Naive B cell (primary cell): ENCODE measurements around the gene ARHGEF10L. TPM values are rescaled to one million over a fixed set of nuclear protein-coding genes. Genes with fewer than 3 reads are reported as not detected.

Source experiments
- ATAC-seq, 2 donors: fragments of 150-1000 bp; cut with Tn5 transposase; 2 replicates each; pipeline ENCODE4 v1.10.0; 2021; ENCODE audit warnings: low read depth in 2 of 2, mild to moderate bottlenecking in 2 of 2, moderate library complexity in 2 of 2
- DNase-seq: peaks from one replicate; pipeline ENCODE4 v3.0.0; 2022
- H3K27ac Mint-ChIP-seq, 6 donors: one replicate each; pipeline ENCODE4 v1.8.0; 2020 to 2022; ENCODE audit warnings: mild to moderate bottlenecking in 6 of 6, mixed read lengths in 6 of 6, moderate library complexity in 5 of 6, inconsistent platforms in 2 of 6
- H3K27me3 Mint-ChIP-seq, 3 donors: one replicate each; pipeline ENCODE4 v1.8.0; 2021 to 2022; ENCODE audit warnings: mixed read lengths in 3 of 3, mild to moderate bottlenecking in 1 of 3
- H3K36me3 Mint-ChIP-seq, 2 donors: one replicate each; pipeline ENCODE4 v1.8.0; 2020 to 2022; ENCODE audit warnings: mixed read lengths in 2 of 2, inconsistent platforms in 1 of 2, mild to moderate bottlenecking in 1 of 2
- H3K4me1 Mint-ChIP-seq, 3 donors: one replicate each; pipeline ENCODE4 v1.8.0; 2020 to 2022; ENCODE audit warnings: mixed read lengths in 3 of 3, inconsistent platforms in 1 of 3, mild to moderate bottlenecking in 1 of 3, moderate library complexity in 1 of 3
- H3K4me3 Mint-ChIP-seq, 8 donors: one replicate each; pipeline ENCODE4 v1.8.0; 2020 to 2022; ENCODE audit warnings: mild to moderate bottlenecking in 8 of 8, mixed read lengths in 8 of 8, moderate library complexity in 8 of 8, inconsistent platforms in 2 of 8
- H3K9me3 Mint-ChIP-seq, 7 donors: one replicate each; pipeline ENCODE4 v1.8.0; 2020 to 2022; ENCODE audit warnings: mixed read lengths in 7 of 7, mild to moderate bottlenecking in 5 of 7, inconsistent platforms in 2 of 7, moderate library complexity in 1 of 7
- polyA plus RNA-seq, 6 donors: library from polyadenylated mRNA; unstranded; fragments of 300-500 nt; fragmentation: Illumina TruSeq; gene quantifications; one replicate each; pipeline ENCODE4 v1.2.3, GENCODE V29; 2021; ENCODE audit warnings: low read depth in 6 of 6

Gene ARHGEF10L
- polyA plus RNA-seq, 6 donors from 2014 or later = 0.13 to 0.29 (median 0.28) TPM; not detected in 3

DNA sequence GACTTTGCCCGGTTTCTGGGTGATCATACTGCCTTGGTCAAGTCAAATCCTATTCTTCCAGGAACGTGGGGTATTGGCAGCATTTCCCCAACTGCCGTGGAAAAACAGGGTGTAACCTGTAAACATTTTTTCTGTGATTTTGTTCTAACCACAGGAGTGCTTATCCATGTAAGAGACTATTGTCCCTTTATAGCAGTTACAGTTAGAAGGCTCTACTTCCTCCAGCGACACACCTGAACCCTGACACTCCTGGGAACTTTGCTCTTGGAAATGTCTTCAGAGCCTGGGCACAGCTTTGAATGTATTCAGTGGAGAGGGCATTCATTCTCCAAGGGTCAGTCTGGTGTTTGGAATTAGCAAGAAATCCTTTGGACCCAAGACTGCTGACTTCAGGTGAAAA is 26.4 kb upstream of the ARHGEF10L start:
- ATAC-seq (no peak), DNase-seq (no peak)
- Mint-ChIP-seq H3K9me3 (no peaks in the 10 kb centered on the region), H3K27ac (no peak overlapping the region), H3K4me3 (no peak overlapping the region), H3K4me1 (no peaks in the 10 kb centered on the region), H3K27me3 (peaks cover 26 to 29% (median 27%) of the 10 kb centered on the region in 3 donors), H3K36me3 (no peaks in the 10 kb centered on the region)

DNA sequence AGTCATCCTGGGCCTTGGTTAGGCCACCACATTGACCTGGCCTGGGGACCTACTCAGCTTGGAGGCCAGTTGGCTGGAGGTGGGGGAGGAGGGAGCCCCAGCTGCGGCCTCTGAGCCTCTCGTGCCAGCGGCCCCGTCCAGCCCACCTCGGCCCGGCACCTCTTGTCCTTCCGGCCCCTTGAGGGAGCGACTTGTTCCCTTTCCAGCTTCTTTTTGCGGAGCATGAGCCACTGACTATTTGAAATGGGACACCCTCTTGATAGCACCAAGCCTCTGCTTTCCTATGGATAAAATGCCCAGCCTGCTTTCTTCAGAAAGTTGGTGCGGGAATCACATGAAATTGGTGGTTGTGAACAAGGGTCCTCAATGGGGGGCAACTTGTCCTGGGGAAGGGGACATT is 24.7 kb upstream of the ARHGEF10L start:
- Mint-ChIP-seq H3K27ac (peak overlapping the region in 1 of 6 donors; percentile 58), H3K9me3 (no peaks in the 10 kb centered on the region), H3K4me1 (no peaks in the 10 kb centered on the region), H3K27me3 (peaks cover 27 to 29% (median 29%) of the 10 kb centered on the region in 3 donors), H3K4me3 (no peak overlapping the region), H3K36me3 (no peaks in the 10 kb centered on the region)
- ATAC-seq = no peak
- no peak for DNase-seq

DNA sequence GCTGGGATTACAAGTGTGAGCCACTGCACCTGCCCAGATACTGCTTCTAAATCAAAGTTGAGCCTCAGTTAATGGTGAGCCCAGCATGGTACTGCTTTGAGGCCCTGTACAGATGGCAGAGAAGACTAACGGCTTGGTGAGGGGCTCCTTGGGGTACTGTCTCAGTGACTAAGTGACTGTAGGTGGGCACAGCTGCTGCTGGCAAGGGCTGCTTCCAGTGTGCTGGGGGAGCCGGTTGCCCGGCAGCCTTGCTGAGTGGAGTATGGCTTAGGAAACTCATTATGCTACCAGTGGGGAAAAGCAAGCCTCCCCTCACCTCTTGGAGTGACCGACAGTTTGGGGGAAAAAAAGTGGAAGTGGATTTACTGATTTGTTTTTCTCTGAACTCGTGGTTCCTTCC is 23.6 kb upstream of the ARHGEF10L start:
- H3K9me3 Mint-ChIP-seq = no peaks in the 10 kb centered on the region

DNA sequence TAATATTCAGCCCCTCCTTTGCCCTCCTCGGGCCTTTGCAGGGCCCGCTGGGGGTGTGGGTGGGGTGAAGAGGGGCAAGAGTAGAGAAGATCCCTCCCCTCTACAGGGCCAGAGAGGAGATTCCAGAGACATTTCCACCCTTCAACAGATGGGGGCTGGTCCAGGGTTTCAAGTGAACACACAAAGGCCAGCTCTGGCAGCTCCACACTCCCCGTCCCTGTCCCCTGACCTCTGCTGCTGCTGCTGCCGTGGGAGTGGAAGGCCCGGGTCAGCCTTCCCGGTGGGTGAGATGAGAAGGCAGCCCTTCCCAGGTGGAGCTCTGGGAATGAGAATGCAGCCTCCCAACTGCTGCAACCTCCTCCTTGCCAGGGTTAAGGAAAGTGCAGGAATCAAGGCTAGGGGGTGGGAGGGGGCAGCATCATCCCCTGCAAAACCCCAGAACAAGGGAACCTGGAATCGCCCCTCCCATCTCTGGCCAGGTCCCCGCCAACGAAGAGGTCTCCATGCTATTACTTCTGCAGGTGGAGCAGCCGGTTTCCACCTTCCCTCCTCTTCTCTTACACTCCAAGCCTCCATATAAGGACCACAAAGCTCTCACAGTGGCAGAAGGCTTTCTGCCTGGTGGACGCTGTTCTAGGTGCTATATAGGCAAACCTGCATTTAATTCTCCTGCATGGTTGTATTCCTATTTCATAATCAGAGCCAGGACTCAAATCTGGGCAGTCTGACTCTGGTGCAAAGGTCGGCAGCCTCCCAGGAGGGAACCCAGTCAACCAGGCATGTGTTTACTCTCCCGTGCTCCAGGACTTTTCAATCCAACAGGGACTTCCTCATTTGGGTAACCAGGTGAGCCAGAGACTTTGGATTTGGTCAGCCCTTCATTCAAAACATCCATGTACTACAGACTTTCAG is 22.9 kb upstream of the ARHGEF10L start:
- H3K9me3 Mint-ChIP-seq = no peaks in the 10 kb centered on the region
- ATAC-seq (no peak), DNase-seq (no peak)
- no peaks in the 10 kb centered on the region for H3K4me1 Mint-ChIP-seq
- no peak overlapping the region for H3K27ac Mint-ChIP-seq
- peaks cover 32 to 38% (median 37%) of the 10 kb centered on the region in 3 donors for H3K27me3 Mint-ChIP-seq
- no peak overlapping the region for H3K4me3 Mint-ChIP-seq
- no peaks in the 10 kb centered on the region for H3K36me3 Mint-ChIP-seq

More for the DNA sequence above, 23.6 kb upstream of the ARHGEF10L start:
- H3K4me3 Mint-ChIP-seq = no peak overlapping the region
- peak overlapping the region in 1 of 6 donors; percentile 61 for H3K27ac Mint-ChIP-seq
- ATAC-seq = no peak
- no peaks in the 10 kb centered on the region for H3K4me1 Mint-ChIP-seq
- no peak for DNase-seq
- H3K36me3 Mint-ChIP-seq = no peaks in the 10 kb centered on the region
- H3K27me3 Mint-ChIP-seq = peaks cover 34 to 36% (median 35%) of the 10 kb centered on the region in 3 donors

DNA sequence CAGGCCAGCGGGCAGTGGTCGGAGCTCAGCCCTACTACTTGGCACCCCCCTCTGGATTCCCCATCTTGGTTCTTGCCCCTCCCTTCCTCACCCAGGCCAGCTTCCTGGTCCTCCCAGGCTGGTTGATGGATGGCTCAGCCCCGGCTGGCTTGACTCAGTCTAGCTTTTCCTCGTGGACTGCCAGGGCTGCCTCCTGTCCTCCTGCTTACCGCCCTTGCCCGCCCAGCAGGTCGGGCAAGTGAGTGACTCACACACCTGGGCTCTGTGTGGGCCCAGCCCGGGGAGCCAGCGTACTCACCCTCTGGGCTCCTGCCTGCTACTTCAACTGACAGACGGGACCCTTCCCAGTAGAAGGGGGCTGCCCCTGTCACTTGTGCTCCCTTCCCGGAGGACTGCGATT is 19.5 kb upstream of the ARHGEF10L start:
- H3K9me3 Mint-ChIP-seq = no peaks in the 10 kb centered on the region
- no peaks in the 10 kb centered on the region for H3K4me1 Mint-ChIP-seq
- no peak for DNase-seq
- H3K36me3 Mint-ChIP-seq = no peaks in the 10 kb centered on the region
- no peak for ATAC-seq
- peaks cover 37 to 64% (median 41%) of the 10 kb centered on the region in 3 donors for H3K27me3 Mint-ChIP-seq
- H3K4me3 Mint-ChIP-seq = no peak overlapping the region
- H3K27ac Mint-ChIP-seq = no peak overlapping the region

DNA sequence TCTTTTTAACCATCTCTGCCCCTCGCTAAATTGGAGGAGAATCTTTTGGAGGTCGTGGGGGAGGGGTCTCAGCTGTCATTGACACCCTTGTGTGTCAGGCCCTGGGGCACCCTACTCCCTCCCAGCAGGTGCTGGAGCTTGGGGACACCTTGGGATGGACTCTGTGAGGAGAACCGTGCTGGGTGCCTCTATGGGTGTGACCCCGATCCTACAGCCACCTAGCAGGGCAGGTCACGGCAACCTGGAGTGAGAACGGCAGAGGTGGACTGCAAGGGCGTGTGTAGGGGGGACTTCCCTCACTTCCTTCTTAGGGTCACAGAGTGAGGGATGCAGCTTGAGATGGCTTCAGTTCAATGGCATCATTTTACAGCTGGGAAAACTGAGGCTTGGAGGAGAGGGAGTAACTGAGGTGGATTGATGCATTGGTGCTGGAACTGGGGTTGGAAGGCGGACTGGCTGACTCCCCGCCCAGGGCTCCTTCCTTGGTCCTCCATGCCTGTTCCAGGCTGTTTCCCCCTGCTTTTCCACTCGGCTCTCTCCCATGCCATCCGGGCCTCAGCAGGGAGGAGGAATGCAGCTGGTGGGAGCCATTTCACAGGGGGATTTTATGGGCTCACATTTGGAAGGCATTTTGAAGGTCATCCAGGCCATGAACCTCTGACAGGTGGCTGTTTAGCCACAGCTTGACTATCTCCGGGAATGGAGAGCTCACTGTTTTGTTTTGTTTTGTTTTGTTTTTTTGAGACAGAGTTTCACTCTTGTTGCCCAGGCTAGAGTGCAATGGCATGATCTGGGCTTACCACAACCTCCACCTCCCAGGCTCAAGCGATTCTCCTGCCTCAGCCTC is 18.8 kb upstream of the ARHGEF10L start:
- no peaks in the 10 kb centered on the region for H3K9me3 Mint-ChIP-seq
- H3K27ac Mint-ChIP-seq = peak overlapping the region in 1 of 6 donors; percentile 5
- no peaks in the 10 kb centered on the region for H3K36me3 Mint-ChIP-seq
- peaks cover 34 to 60% (median 39%) of the 10 kb centered on the region in 3 donors for H3K27me3 Mint-ChIP-seq
- ATAC-seq = no peak
- no peak for DNase-seq
- H3K4me1 Mint-ChIP-seq = no peaks in the 10 kb centered on the region
- peak overlapping the region in 1 of 8 donors; percentile 29 for H3K4me3 Mint-ChIP-seq

DNA sequence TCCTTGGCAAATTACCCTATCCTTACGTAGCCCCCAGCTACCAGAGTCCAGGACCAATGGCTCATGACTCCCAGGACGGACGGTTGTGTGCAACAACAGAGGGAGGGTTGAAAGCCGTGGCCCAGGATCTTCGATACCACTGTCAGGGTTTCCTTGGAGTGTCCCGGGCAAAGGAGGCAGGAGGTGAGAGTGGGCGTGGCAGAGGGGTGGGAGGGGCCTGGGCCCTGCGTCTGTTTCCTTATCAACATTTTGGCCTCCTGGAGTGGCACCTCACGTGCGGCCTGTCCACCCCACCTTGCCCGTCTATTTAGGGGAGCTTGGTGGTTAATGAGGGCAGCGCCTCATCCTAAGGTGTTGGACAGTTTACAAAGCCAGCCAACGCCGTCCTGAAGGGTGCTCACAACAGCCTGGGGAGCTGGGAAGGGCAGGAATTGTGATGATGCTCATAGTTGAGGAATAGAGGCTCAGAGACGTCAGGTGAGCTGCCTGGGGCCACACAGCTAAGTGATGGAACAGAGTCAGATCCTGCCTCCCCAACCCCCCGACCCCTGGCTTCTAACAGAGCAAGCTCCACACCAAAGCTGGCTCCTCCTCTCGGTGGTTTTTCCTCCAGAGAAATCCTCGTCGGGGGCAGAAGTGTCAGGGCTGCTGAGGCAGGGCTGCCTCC is 17.4 kb upstream of the ARHGEF10L start:
- H3K9me3 Mint-ChIP-seq = no peaks in the 10 kb centered on the region
- H3K27ac Mint-ChIP-seq = no peak overlapping the region
- ATAC-seq = no peak
- no peak for DNase-seq
- H3K4me1 Mint-ChIP-seq = no peaks in the 10 kb centered on the region
- peaks cover 25 to 49% (median 32%) of the 10 kb centered on the region in 3 donors for H3K27me3 Mint-ChIP-seq
- peak overlapping the region in 1 of 8 donors; percentile 60 for H3K4me3 Mint-ChIP-seq
- no peaks in the 10 kb centered on the region for H3K36me3 Mint-ChIP-seq

DNA sequence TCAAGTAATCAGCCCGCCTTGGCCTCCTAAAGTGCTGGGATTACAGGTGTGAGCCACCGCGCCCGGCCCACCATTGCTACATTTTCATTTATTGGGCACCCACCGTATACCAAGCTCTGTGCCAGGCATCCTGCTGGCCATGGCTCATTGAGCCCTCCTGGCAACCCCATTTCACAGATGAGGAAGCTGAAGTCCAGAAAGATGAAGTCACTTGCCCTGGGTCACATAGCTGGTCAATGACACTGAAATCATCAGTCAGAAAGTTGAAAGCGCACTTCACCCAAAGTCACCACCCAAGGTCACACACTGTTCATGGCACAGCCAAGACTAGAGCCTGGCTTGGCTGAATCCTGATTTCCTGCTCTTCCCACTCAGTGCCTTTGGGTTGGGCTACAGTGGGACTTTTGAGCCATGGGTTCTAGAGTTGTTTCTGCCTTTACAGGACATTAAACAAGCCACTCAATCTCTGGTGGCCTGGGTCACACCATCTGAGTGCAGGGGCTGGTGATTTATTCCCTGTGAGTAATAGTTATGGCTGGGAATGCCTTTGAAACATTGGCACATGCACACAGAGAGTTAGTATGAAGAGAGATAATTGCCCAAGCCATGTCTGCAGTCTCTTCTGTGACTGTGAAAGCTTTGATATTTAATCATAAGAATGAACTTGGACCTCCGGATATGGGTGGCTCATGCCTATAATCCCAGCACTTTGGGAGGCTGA is 16.0 kb upstream of the ARHGEF10L start:
- Mint-ChIP-seq H3K4me1 (no peaks in the 10 kb centered on the region), H3K27me3 (peaks cover 17 to 46% (median 38%) of the 10 kb centered on the region in 3 donors), H3K36me3 (no peaks in the 10 kb centered on the region), H3K9me3 (peaks cover 0 to 1% (median 0%) of the 10 kb centered on the region in 7 donors), H3K27ac (no peak overlapping the region), H3K4me3 (peak overlapping the region in 1 of 8 donors; percentile 40)
- DNase-seq (no peak), ATAC-seq (no peak)

DNA sequence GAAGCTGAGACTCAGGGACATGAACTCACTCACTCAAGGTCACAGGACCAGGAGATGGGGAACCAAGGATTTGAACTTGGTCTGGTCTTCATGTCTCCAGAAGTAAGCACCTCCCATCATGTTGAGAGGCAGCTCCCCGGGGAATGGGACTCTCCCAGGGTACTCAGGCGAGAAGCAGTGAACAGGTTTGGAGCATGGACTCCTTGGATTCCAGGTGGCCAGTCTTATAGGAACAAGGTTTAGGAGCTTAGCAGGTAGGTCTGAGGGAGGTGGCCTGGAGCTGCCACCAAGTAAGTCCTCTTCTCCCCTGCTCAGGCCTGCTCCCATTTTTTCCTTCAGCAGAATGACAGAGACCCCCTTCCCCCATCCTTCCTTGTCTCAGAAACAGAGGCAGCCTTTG is 14.9 kb upstream of the ARHGEF10L start:
- no peak overlapping the region for H3K27ac Mint-ChIP-seq
- ATAC-seq (no peak), DNase-seq (no peak)
- H3K36me3 Mint-ChIP-seq = no peaks in the 10 kb centered on the region
- H3K9me3 Mint-ChIP-seq = peaks cover 0 to 2% (median 0%) of the 10 kb centered on the region in 7 donors
- no peaks in the 10 kb centered on the region for H3K4me1 Mint-ChIP-seq
- peaks cover 21 to 57% (median 48%) of the 10 kb centered on the region in 3 donors for H3K27me3 Mint-ChIP-seq
- no peak overlapping the region for H3K4me3 Mint-ChIP-seq

DNA sequence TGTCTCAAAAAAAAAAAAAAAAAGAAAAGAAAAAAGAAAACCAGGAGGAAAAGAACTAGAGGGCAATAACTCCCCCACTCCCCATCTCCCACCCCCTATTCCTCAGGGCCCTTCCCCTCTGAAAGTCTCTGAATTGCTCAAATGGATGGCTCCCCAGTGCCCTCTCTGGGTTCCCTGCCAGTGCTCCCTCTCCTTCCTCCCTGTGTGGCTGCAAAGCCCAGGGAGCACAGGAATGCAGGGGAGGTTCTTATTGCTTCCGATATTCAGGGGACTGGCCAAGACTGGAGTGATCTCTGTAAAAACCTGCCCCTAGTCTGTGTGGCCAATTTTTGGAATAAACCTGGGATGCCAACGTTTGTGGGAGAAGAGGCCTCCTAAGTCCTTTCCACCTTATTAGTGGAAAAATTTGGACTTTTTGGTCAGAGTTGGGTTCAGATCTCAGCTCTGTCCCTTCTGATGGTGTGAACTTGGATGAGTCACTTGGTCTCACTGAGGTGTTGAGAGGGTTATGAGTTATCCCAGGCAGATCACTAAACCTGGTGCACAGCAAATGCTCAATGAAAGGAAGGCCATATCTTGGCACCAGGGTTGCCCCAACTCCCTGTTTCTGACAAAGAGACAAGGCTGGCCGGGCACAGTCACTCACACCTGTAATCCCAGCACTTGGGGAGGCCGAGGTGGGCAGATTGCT is 13.4 kb upstream of the ARHGEF10L start:
- no peak for ATAC-seq
- Mint-ChIP-seq H3K36me3 (no peaks in the 10 kb centered on the region), H3K9me3 (peaks cover 0 to 2% (median 0%) of the 10 kb centered on the region in 7 donors), H3K27ac (no peak overlapping the region), H3K4me1 (peaks cover 0 to 4% (median 4%) of the 10 kb centered on the region in 3 donors), H3K4me3 (no peak overlapping the region), H3K27me3 (peaks cover 21 to 59% (median 53%) of the 10 kb centered on the region in 3 donors)
- DNase-seq = no peak

DNA sequence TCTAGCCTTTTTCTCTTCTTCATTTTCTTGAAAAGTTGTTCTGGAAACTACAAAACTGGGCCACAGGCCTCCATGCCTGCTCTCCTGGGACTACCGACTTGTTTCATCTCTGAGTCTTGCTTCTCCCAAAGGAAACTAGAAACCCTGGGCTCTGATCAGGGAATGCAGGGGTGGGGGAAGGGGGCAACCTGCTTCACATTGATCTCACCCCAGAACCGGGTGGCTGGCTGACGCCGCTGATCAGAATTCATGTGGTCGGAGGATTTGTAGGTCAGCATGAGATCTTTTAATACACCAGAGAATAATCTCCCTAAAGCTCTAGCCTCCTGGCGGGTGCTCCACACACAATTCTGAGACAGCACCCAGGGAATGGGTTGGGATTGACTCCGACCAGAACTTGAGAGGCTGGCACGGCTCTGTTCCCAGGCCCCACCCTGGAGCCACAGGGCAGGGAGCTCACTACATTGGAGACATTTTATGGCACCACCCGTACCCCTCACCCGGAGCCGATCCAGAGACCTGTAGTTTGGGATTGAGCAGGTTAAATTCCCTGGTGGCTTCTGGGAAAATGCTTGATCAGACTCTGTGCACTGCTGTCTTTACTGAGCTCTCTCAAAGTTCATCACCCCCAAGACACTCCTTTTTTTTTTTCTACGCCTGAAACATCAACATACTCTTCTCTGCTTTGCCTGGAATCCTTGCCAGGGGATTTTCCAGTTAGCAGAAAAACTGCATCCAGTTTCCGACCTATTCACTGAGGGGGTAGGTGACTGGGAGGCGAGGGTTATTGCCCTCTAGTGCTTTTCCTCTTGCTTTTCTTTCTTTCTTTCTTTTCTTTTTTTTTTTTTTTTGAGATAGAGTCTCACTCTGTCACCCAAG is 12.2 kb upstream of the ARHGEF10L start:
- Mint-ChIP-seq H3K4me3 (no peak overlapping the region), H3K9me3 (peaks cover 0 to 2% (median 0%) of the 10 kb centered on the region in 7 donors), H3K4me1 (peaks cover 0 to 4% (median 4%) of the 10 kb centered on the region in 3 donors), H3K27me3 (peaks cover 13 to 53% (median 48%) of the 10 kb centered on the region in 3 donors), H3K27ac (no peak overlapping the region), H3K36me3 (no peaks in the 10 kb centered on the region)
- ATAC-seq (no peak), DNase-seq (no peak)
